A673 (cell line): ENCODE data around the gene NFRKB. TPM values are rescaled to one million over a fixed set of nuclear protein-coding genes. Genes with fewer than 3 reads are reported as not detected.

Experiments
- BruUV-seq: library from RNA; stranded (reverse); fragments of 400-500 nt; replicated peaks from 2 replicates; lab custom pipeline; 2021; lab: Mats Ljungman, UMichigan
- CTCF ChIA-PET: fragments of 300-600 bp; sonication (Branson Sonifier 250); formaldehyde crosslinking; loops from one replicate; lab custom pipeline; 2022; ENCODE audit warnings: antibody characterized with exemption; lab: Charles Lee
- POLR2A ChIA-PET: fragments of 300-600 bp; sonication (Branson Sonifier 250); formaldehyde crosslinking; loops from one replicate; lab custom pipeline; 2022; ENCODE audit warnings: antibody characterized with exemption; ENCODE audit not compliant: low non-redundant PET; lab: Charles Lee
- DNase-seq: peaks from one replicate; pipeline ENCODE4 v3.0.0-alpha.2; 2015; ENCODE audit warnings: low spot score
- H3K27ac ChIP-seq: fragments of 200-600 bp; sonication (generic); 2 replicates; pipeline ENCODE4 v1.5.1; 2016; ENCODE audit warnings: mixed run types, low read depth, mild to moderate bottlenecking, mixed read lengths, antibody characterized with exemption, low read length; ENCODE audit not compliant: poor library complexity, severe bottlenecking
- H3K27me3 ChIP-seq: fragments of 200-600 bp; sonication (generic); replicated peaks from 2 replicates; pipeline ENCODE4 v1.6.1; 2017; ENCODE audit warnings: mixed run types, low read depth, mild to moderate bottlenecking, mixed read lengths, antibody characterized with exemption, low read length; ENCODE audit not compliant: insufficient read depth, poor library complexity
- H3K36me3 ChIP-seq: fragments of 200-600 bp; sonication (generic); 2 replicates; pipeline ENCODE4 v1.6.1; 2016; ENCODE audit warnings: mixed run types, mild to moderate bottlenecking, mixed read lengths, antibody characterized with exemption, low read length; ENCODE audit not compliant: insufficient read depth, poor library complexity, severe bottlenecking
- H3K4me1 ChIP-seq: fragments of 200-600 bp; sonication (generic); 2 replicates; pipeline ENCODE4 v1.6.1; 2017; ENCODE audit warnings: mixed run types, mild to moderate bottlenecking, mixed read lengths, antibody characterized with exemption, low read length; ENCODE audit not compliant: insufficient read depth, poor library complexity, severe bottlenecking
- H3K4me3 ChIP-seq: fragments of 200-600 bp; sonication (generic); 2 replicates; pipeline ENCODE4 v1.5.1; 2016; ENCODE audit warnings: low read depth, mixed run types, mild to moderate bottlenecking, mixed read lengths, low read length; ENCODE audit not compliant: poor library complexity, severe bottlenecking
- H3K9me3 ChIP-seq: fragments of 200-600 bp; sonication (generic); 2 replicates; pipeline ENCODE4 v1.6.1; 2016; ENCODE audit warnings: mixed run types, low read depth, mild to moderate bottlenecking, mixed read lengths, antibody characterized with exemption, low read length; ENCODE audit not compliant: poor library complexity, severe bottlenecking
- CTCF ChIP-seq: fragments of 300-800, 200-600 bp; sonication (generic); conservative IDR thresholded peaks from 2 replicates; pipeline ENCODE4 v1.5.1; 2017; ENCODE audit warnings: low read depth, mild to moderate bottlenecking, antibody characterized with exemption, low read length, moderate library complexity, mixed read lengths
- EZH2 ChIP-seq: fragments of 200-600 bp; sonication (generic); IDR thresholded peaks from 2 replicates; pipeline ENCODE4 v1.6.1; 2017; ENCODE audit warnings: borderline replicate concordance, low read depth, mild to moderate bottlenecking, mixed read lengths, antibody characterized with exemption, low read length; ENCODE audit not compliant: poor library complexity, severe bottlenecking
- intact Hi-C: fragments of 100-400 bp; cut with micrococcal nuclease; formaldehyde crosslinking; loops from one replicate; pipeline ENCODE4 v1.10.0; 2022; ENCODE audit not compliant: unreplicated experiment
- total RNA-seq: library from RNA; stranded (reverse); gene quantifications from 2 replicates; pipeline ENCODE4 v1.2.3, GENCODE V29; 2021

The NFRKB gene
- total RNA-seq, 1 experiment from 2014 or later: 54.5 TPM

DNA sequence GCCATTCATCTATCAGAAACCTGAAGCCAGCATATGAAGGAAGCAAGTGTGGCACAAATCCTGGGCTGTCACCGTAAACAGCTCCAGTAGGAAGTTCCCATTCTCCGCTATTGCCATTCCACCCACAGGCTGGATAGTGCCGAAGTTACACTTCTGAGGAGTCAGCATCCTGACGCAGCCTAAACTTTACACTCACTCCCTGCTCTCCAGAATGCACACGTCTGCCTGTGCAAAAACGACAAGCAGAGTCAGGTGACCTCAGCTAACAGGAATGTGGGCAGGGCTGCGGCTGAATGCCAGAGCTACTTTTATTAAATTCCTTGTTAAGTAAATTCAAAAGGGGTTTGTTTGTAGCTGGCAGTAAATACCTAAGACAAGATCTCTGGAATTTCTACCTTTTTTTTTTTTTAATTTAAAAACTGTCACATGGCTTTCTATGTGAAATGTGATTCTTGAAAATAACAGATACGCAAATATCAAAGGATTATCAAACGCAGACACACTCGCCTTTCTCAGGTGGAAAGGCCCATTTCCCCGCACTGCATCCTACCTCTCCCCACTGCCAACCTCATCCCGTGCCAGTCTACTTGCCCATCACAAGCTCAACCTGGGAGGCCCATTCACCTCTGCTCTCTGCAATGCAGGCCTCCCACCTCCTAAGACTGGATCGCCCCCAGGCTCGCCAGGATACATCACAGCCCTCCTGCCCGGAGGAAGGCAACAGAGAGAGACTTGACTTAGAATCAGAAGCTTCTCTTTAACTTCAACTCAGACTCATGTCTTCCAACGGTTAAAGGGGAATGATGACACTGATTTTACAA lies 33.5 kb downstream of the NFRKB start:
- Histone ChIP-seq H3K9me3 (no peaks in the 10 kb centered on the region), H3K4me3 (no peak overlapping the region), H3K36me3 (peaks cover 55% of the 10 kb centered on the region), H3K4me1 (peaks cover 7% of the 10 kb centered on the region), H3K27me3 (no peaks in the 10 kb centered on the region), H3K27ac (peak overlapping the region; percentile 62)
- no TSS peak for BruUV-seq
- TF ChIP-seq CTCF (no peak), EZH2 (no peak)
- DNase-seq: peak; percentile 90
- CTCF ChIA-PET: interaction anchor here (0.7 kb wide), 2 partner anchors 62 to 1832 kb away, joined by 4 to 5 read pairs; no protein-coding TSS in a partner anchor
- intact Hi-C loops: no loop called here
- POLR2A ChIA-PET: interaction anchor here (0.6 kb wide), 1 partner anchor 37 kb away, joined by 4 read pairs; no protein-coding TSS in a partner anchor

DNA sequence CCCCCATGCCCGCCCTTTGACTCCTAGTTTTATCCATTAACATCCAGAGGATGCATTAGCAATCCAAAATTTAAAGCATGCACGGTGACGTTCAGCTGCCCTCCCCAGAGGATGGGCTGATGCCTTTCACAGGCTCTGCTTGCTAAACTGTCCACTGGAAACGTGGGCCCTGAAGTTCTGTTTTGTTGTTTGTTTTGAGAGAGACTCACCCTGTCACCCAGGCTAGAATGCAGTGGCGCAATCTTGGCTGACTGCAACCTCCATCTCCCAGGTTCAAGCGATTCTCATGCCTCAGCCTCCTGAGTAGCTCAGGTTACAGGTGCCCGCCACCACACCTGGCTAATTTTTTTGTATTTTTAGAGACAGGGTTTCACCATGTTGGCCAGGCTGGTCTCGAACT lies 39.3 kb downstream of the NFRKB start:
- ChIA-PET CTCF (no interaction called here), POLR2A (interaction anchor here (0.6 kb wide), 1 partner anchor 19 kb away, joined by 4 read pairs; no protein-coding TSS in a partner anchor)
- H3K4me1 ChIP-seq: no peaks in the 10 kb centered on the region
- H3K27ac ChIP-seq: no peak overlapping the region
- TF ChIP-seq CTCF: no peak
- H3K27me3 ChIP-seq: no peaks in the 10 kb centered on the region
- H3K36me3 ChIP-seq: peaks cover 12% of the 10 kb centered on the region
- no peak for DNase-seq
- no peak overlapping the region for H3K4me3 ChIP-seq
- BruUV-seq: no TSS peak
- no peaks in the 10 kb centered on the region for H3K9me3 ChIP-seq
- intact Hi-C loops: no loop called here

DNA sequence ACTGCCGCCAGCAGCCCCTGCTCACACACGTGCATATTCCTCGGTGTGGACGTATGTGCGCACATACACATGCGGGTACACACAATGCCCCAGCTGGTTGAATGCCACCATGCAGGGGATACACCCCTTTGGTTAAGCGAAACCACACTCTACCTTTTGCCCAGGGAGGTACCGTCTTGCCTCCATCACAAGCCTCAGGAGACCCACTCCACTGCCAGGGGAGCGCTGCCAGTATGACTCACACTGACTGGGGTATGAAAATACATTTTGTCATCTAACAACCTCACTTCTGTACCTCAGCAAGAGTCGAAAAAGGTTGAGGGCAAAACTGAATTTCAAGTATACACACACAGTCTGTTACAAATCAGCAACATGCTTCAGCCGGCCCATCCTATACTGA lies 40.3 kb downstream of the NFRKB start:
- ChIA-PET POLR2A (no interaction called here), CTCF (no interaction called here)
- no peaks in the 10 kb centered on the region for H3K27me3 ChIP-seq
- peaks cover 5% of the 10 kb centered on the region for H3K36me3 ChIP-seq
- no peak overlapping the region for H3K4me3 ChIP-seq
- no peaks in the 10 kb centered on the region for H3K9me3 ChIP-seq
- no peak for TF ChIP-seq EZH2
- TF ChIP-seq CTCF: no peak
- no peak overlapping the region for H3K27ac ChIP-seq
- intact Hi-C loops: no loop called here
- H3K4me1 ChIP-seq: no peaks in the 10 kb centered on the region
- BruUV-seq: no TSS peak
- no peak for DNase-seq
